GM21737 (cell line): ENCODE results near the gene AHI1.

Experiments used
- ATAC-seq: cut with Tn5 transposase; IDR thresholded peaks from one replicate; pipeline ENCODE4 v1.9.1; 2021; ENCODE audit warnings: mild to moderate bottlenecking, moderate library complexity; ENCODE audit not compliant: unreplicated experiment

Gene AHI1

GRCh38 chr6:135305684-135306083, 191.9 kb downstream of the AHI1 start:
- ATAC-seq = no peak

- no peak for ATAC-seq
These were observed 192.7 kb downstream of the AHI1 start for GRCh38 chr6:135304883-135305282.

DNA sequence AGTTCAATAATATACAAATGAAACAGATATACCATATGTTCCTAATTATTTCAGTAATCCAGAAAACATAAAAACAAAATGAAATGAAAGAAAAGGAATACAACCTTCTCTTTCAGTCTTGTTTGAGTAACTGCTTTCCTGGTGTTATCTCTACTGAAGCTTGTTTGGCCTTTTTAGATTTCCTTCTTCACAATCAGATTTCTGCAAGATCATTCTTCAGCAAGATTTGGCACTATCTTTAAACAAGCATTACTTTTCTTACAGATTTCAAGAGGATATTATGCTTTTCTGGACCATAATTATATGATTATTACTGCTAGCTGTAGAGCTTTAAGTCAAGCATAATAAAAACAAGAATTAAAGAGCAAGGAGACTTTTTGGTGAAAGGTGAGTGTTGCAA, 196.2 kb downstream of the AHI1 start:
- no peak for ATAC-seq

DNA sequence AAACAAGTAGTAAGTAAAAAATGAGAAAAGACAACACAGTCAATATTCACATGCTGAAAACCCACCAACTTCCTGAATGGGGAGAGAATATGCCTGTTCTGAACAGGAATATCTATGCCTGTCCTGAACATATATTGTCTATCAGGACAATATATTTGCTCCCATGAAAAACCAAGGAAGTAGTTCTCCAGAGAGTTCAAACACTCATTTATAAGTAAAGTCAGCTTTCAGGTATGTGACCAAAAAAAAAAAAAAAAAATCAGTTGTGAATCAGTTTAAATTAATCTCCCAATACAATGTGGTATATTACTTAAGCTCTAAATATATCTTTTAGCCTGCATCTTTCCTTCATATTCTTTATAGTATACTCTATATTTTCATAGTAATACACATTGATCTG, 197.0 kb downstream of the AHI1 start:
- no peak for ATAC-seq

GRCh38 chr6:135299256-135299655, 198.3 kb downstream of the AHI1 start:
- no peak for ATAC-seq

GRCh38 chr6:135298455-135298854, 199.1 kb downstream of the AHI1 start:
- no peak for ATAC-seq

DNA sequence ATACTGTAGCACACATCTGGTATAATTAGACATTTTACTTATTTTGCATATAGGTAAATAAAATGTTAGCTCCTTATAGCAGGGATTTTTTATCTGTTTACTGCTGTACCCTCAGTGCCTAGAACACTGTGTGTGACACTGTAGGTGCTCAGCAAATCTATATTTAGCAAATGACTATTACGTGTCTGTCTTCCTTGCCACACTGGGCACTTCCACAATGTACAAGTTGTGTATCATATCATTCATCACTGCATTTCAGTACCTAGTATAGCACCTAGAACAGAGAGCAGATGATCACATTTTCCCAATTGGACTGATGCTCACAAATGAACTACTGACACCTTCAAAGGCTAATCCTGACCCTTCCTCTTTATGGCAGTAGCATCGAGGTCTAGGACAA, 200.8 kb downstream of the AHI1 start:
- ATAC-seq = no peak

GRCh38 chr6:135295085-135295484, 202.5 kb downstream of the AHI1 start:
- ATAC-seq = no peak

- ATAC-seq = no peak
These were observed 206.1 kb downstream of the AHI1 start for GRCh38 chr6:135291288-135292076.

GRCh38 chr6:135289816-135290215, 207.7 kb downstream of the AHI1 start:
- no peak for ATAC-seq

GRCh38 chr6:135286962-135287538, 210.5 kb downstream of the AHI1 start:
- ATAC-seq = no peak

DNA sequence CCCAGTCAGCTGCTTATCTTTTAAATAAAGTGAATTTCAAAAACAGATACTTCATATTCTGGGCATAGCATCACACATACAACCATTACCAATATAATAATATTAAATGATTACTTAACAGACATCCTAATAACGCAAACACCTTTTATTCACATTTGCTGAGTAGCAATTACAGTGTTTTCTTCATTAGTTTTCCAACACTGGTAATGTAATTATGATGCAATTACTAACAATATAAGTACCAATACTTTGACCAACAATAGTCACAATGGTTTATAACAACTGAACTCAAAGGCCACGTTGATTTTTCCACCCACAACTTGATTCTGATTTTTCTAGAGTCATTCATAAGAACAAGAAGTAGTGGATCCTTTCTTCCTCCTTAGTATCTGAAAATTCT, 212.4 kb downstream of the AHI1 start:
- ATAC-seq = no peak

DNA sequence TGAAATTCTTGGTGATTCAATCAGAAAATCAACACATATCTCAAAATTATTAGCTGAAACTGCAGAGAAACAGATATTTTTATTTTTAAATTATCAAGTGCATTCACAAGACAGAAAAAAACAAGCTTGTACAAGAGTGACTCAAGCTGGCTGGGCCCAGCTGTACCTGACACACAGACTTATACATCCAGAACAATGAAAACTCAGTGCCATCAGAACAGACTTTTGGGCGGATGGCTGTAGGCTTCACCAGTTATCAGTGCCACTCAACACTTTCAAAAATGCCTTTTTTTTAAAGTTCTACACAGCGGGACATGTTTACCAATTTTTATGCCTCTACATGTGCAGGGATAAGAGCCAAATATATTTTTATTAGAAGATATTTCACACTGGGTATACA, 213.6 kb downstream of the AHI1 start:
- ATAC-seq = no peak

DNA sequence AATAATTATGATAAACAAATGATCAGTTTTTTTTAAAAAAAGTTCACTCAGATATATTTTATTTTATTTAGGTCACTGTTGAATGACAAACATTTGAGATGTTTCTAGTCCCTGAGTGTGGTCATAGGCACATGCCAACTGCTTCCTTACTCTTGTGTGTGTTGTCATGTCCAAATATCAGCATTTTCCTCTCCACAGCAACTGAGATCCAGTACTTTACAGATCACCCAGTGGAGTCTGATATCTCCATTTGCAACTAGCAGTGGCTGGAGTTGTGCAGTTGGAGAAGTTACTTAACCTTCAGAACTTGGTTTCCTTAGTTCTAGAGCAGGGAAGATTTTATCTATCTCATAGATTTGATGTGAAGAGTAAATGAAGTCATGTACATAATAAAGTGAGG, 215.1 kb downstream of the AHI1 start:
- ATAC-seq = no peak

DNA sequence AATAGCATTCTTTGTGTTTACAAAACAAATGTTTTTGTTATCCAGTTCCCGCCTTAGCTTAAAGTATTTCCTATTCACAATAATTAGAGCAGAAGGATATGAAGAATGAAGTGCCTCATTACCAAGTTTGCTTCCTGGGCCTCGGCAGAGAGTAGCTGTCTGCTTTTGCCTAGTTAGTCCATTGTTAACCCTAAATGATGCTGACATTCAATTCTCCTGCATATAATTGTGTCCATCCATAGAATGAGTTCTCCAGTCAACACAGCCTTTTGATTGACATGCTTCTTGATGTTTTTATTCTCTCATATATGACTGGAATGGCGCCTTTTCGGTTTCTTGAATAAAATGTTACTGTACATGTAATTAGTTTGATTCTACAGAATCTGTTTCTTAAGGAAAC, 215.6 kb downstream of the AHI1 start:
- no peak for ATAC-seq

GRCh38 chr6:135281227-135281626, 216.3 kb downstream of the AHI1 start:
- ATAC-seq = no peak

DNA sequence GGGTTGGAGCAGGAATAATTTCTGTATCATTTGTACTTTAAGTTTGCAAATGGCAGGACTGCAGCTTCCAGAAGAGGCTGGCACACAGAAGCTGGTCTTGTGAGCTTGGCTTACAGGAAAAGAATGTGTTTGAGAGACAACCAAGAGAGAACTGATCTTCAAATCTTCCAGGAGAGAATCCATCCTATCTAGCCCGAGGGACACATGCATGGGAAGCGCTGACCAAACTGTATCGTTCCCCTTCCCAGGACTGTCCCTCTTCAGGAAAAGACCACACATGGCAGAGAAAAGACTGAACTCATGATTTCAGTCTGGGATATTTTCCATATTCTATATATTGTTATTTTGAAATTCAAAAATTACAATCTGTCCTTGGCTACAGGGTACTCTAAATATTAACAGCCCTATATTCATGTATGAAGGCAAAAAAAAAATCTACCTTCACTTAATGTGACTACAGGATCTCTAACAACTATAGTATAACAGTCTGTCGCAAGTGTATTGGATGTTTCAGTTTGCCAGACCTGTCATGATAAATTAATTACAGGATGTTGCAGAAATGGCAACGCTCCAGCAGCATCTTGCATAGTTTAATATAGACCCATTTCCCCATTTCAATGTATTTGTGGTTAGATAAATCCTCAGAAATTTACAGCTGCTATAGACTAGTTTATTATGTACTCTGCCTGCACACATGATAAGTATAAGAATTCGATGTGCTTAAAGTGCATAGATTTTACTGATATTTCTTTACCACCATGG, 217.0 kb downstream of the AHI1 start:
- no peak for ATAC-seq

DNA sequence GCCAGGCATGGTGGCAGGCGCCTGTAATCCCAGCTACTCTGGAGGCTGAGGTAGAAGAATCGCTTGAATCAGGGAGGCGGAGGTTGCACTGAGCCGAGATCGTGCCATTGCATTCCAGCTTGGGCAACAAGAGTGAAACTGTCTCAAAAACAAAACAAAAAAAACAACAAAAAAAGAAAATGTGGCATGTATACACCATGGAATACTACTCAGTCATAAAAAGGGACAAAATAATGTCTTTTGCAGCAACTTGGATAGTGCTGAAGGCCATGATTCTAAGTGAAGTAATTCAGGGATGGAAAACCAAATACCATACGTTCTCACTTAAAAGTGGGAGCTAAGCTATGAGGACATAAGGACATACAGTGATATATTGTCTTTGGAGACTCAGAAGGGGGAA, 220.1 kb downstream of the AHI1 start:
- no peak for ATAC-seq

- ATAC-seq = no peak
These were observed 222.8 kb downstream of the AHI1 start for GRCh38 chr6:135274561-135275293.

DNA sequence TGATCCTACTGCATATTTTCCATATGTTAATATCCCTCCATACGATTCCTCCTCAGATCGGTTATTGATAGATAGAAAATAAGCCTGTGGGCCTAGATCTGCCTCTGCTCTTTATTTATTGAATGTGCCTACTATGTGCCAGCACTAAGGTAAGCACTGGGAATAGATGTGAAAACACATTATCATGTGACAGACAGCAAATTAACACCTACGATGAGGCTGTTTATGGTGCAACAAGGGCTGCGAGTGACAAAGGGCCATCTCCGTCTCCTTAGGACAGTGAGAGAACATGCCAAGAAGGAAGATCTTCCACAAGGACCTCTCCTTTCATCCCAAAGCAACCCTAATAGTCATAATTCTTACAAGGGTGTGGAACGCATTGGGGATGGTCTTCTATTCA, 225.9 kb downstream of the AHI1 start:
- no peak for ATAC-seq
